Brain microvascular endothelial cell (primary cell): ENCODE data around the gene MED12L.

ENCODE experiments used
- DNase-seq: peaks from one replicate; pipeline ENCODE4 v3.0.0-alpha.2; 2020
- H3K27ac ChIP-seq: fragments of 250-450 bp; sonication (Bioruptor Pico); 2 replicates; pipeline ENCODE4 v1.5.1; 2020; ENCODE audit warnings: mild to moderate bottlenecking, moderate library complexity
- H3K27me3 ChIP-seq: fragments of 250-450 bp; sonication (Bioruptor Pico); replicated peaks from 2 replicates; pipeline ENCODE4 v1.5.1; 2020; ENCODE audit warnings: mild to moderate bottlenecking
- H3K36me3 ChIP-seq: fragments of 250-450 bp; sonication (Bioruptor Pico); replicated peaks from 2 replicates; pipeline ENCODE4 v1.5.1; 2020; ENCODE audit warnings: mild to moderate bottlenecking
- H3K4me3 ChIP-seq: 2 replicates; pipeline ENCODE4 v1.5.1; 2011; ENCODE audit warnings: low read depth, mild to moderate bottlenecking, control low read depth, low read length, moderate library complexity
- in situ Hi-C: cut with HindIII; loops from 2 replicates; pipeline ENCODE4 v1.10.0; 2017; ENCODE audit warnings: low sequenced_read_pairs, low pct_ligation_motif_present
- TF ChIP-seq, protein P1 (sequence below): IDR thresholded peaks from 2 replicates; pipeline ENCODE4 v1.5.1; 2011; ENCODE audit warnings: low read depth, mild to moderate bottlenecking, moderate library complexity, low read length, control low read depth, inconsistent platforms; ENCODE audit errors: missing control alignments

MED12L gene

DNA sequence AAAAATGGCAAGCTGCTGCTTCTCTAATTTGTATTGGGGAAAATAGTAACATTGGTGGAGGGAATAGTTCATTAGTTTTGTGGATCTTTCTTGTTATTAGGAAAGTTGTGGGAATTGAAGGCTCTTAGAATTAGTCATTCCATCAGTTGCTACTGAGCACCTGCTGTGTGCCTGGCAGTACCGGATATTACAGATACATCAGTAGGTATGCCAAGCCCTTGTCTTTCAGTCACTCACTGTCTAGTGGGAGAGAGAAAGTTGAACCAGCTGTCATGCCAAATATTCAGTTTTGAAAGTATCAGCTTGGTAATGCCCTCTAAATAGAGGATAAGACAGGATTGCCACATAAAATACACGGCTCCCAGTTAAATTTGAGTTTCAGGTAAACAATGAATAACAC, 342.9 kb downstream of the MED12L start:
- in situ Hi-C loops, result loop anchor here (25.0 kb wide), 1 partner anchor 234 kb away; no protein-coding TSS in a partner anchor

DNA sequence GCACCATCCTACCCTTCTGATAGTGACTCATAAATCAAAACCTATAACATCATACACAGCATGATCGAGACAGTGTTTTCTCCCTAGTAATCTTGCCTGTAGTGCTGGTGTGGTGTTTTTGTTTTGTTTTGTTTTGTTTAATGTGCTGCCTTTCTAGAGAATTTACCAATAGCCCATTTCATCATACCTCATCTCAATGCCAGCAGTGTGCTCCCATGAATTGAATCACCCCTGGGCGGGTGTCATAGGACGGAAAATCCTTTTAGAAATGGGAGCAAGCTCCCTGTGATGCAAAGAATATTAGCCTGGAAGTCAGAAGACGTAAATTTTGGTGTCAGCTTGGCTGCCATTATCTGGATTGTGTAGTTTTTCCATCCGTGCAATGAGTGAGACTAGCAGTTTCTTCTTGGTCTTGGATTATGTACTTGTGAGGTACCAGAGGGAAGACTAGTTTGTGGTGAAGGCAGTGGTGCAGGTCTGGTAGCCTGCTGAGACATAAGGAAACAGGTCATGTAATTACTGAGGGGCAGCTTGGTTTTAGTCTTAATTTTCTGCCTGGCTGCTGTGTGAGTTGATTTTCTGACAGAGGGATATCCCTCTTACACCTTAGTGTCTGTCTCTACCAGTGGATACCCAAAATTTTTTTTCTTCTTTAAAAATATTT, 345.5 kb downstream of the MED12L start:
- Histone ChIP-seq H3K4me3 (no peak overlapping the region), H3K36me3 (no peaks in the 10 kb centered on the region), H3K27ac (no peak overlapping the region), H3K27me3 (no peaks in the 10 kb centered on the region)
- TF ChIP-seq, protein P1, sequence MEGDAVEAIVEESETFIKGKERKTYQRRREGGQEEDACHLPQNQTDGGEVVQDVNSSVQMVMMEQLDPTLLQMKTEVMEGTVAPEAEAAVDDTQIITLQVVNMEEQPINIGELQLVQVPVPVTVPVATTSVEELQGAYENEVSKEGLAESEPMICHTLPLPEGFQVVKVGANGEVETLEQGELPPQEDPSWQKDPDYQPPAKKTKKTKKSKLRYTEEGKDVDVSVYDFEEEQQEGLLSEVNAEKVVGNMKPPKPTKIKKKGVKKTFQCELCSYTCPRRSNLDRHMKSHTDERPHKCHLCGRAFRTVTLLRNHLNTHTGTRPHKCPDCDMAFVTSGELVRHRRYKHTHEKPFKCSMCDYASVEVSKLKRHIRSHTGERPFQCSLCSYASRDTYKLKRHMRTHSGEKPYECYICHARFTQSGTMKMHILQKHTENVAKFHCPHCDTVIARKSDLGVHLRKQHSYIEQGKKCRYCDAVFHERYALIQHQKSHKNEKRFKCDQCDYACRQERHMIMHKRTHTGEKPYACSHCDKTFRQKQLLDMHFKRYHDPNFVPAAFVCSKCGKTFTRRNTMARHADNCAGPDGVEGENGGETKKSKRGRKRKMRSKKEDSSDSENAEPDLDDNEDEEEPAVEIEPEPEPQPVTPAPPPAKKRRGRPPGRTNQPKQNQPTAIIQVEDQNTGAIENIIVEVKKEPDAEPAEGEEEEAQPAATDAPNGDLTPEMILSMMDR, result no peak
- in situ Hi-C loops, result loop anchor here (25.0 kb wide), 1 partner anchor 231 kb away; no protein-coding TSS in a partner anchor
- DNase-seq, result no peak

More for the DNA sequence above, 342.9 kb downstream of the MED12L start:
- TF ChIP-seq, protein P1, result no peak
- H3K4me3 ChIP-seq, result no peak overlapping the region
- no peaks in the 10 kb centered on the region for H3K27me3 ChIP-seq
- no peaks in the 10 kb centered on the region for H3K36me3 ChIP-seq
- H3K27ac ChIP-seq, result no peak overlapping the region
- DNase-seq, result no peak

DNA sequence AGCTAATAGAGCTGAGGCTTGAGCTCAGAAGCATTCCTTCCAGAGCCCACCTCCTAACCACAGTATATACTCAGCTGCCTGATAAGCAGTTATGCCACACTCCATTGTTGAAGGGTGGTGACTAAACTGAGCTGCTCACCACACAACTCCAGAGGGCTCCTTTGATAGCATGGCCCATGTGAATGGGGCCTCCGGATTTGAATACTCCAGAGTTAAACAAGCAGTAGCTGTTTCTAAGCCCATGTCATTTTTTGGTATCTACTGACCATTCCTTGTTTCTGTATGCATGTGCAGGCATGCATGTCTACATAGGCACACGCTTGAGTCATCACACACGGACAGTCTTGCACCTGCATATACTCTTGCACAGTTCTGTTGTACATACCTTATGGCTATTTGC, 346.5 kb downstream of the MED12L start:
- TF ChIP-seq, protein P1, result no peak
- H3K36me3 ChIP-seq, result no peaks in the 10 kb centered on the region
- no peak overlapping the region for H3K4me3 ChIP-seq
- in situ Hi-C loops, result loop anchor here (25.0 kb wide), 1 partner anchor 230 kb away; no protein-coding TSS in a partner anchor
- no peaks in the 10 kb centered on the region for H3K27me3 ChIP-seq
- DNase-seq, result peak; percentile 91
- H3K27ac ChIP-seq, result peak overlapping the region; percentile 14

DNA sequence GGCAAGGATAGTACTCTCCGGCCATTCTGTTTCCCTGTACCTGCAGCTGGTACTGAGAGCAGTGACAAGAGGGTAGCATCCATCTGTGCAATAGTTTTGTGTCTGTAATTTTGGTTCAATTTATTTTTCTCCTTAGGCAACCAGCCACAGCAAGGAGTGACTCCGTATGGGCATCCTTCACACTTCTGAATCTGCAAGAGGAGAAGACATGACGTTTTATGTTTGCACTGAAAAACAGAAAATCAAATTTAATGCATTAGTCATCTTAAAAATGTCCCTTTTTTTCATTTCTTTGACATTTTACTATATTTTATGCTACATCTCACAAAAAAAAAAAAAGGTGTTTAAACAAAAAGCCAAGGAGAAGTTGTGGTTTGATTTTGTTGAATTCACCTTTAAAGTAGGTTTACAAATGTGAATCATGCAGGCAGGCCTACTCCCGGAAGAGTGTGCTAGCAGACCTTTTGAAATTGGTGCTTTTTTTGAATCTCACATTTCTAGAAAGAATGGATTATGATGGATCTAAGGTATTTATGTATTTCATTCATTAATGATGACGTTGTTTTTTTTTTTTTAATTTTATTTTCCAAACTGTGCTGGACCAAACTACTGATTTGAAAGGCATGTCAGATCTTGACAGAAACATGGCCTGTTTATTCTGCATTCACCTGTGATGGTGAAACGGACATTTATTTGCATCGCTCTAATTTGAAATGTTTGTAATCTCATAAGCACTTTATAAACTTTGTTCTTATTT, 347.3 kb downstream of the MED12L start:
- Histone ChIP-seq H3K4me3 (no peak overlapping the region), H3K27ac (peak overlapping the region; percentile 14), H3K27me3 (no peaks in the 10 kb centered on the region), H3K36me3 (no peaks in the 10 kb centered on the region)
- TF ChIP-seq, protein P1, result no peak
- DNase-seq, result no peak
- in situ Hi-C loops, result loop anchor here (25.0 kb wide), 1 partner anchor 230 kb away; no protein-coding TSS in a partner anchor

DNA sequence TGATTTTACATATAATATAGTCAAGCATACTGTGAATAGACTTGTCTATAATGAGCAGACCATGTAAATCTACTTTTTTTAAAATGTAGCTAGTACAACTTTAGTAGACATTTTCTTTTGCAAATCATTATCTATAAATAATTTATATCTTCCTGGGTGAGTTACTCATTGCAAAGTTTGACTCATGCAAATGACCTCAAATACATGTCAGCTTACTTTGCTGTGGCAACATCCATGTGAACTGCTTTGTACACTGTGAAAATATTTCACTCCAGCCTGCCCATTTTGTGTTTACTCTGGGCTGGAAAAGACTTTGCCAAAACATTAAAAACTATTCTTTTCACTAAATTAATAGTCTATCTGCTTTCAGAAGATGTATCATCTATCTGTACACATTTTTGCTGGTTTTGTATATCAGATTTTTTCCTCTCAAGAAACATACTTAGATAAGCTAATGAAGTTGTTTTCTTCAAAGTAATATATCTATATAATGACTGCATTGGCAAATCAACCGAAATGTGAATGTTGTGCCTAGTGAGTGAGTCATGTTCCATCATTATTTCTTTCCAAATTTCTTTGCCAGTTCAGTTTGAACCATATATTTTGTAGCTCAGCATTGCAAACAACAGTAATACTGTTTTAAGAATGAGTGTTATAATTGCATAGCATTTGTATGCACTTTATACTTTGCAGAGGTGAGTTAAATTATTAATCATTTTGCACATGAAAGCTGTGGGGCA, 348.9 kb downstream of the MED12L start:
- Histone ChIP-seq H3K27ac (peak overlapping the region; percentile 88), H3K4me3 (no peak overlapping the region), H3K27me3 (no peaks in the 10 kb centered on the region), H3K36me3 (no peaks in the 10 kb centered on the region)
- TF ChIP-seq, protein P1, result no peak
- in situ Hi-C loops, result loop anchor here (25.0 kb wide), 1 partner anchor 228 kb away; no protein-coding TSS in a partner anchor
- peak; percentile 91 for DNase-seq
